HG03097 (cell line): ENCODE results near the gene FSTL3.

Source experiments
- ATAC-seq: cut with Tn5 transposase; IDR thresholded peaks from one replicate; pipeline ENCODE4 v1.9.1; 2021; ENCODE audit not compliant: unreplicated experiment, low FRiP score

The FSTL3 gene

DNA sequence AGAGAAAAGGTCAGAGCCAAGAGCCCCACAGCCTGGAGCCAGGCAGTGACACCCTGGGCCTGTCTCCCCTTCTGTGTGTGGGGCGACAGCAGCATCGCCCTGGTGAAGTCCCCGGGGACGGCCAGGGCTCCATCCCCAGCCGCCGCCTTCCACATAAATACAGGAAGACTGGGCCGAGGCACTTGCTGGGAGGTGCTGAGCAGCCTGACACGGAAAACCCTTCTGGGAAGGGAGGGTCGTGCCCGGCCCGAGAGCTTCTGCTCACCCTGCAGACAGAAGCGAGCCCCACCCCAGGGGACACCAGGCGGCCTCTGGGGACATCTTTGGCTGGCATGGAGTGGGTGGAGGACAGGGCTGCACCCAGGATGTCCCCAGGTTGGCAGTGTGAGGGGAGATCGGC is 31.4 kb upstream of the FSTL3 start:
- no peak for ATAC-seq

GRCh38 chr19:645912-646778 is 30.0 kb upstream of the FSTL3 start:
- no peak for ATAC-seq

GRCh38 chr19:646779-647565 is 29.2 kb upstream of the FSTL3 start:
- no peak for ATAC-seq

DNA sequence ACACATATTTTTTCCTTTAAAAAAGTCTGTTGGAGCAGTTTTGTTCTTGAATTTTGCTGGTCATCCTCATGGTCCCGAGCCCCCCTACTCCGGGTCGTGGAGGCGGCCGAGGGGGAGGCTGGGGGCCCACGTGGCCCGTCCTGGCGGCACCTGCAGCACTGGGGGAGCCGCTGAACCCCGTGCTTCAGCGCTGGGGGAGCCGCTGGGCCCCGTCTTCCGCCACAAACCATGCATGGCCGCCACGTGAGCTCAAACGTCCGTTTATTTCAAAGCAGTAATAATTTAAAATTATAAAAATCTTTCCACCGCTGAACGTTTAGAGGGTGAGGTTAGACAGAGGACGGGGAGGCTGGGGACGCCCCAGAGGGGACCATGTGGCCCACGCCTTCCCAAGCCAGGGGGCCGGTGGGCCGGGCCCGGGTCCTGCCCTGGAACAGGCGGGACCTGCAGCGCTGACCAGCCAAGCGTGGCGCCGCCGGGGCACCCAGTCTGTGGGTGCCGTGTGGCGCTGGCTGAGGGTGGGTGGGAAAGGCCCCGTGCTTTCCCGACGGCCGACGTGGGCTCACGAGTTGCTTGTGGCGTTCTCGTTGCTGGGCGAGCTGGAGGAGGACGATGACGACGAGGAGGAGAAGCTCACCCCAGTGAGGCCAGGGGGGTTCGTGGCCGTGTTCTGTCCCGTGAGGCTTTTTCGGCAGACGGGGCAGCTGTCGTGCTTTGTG is 28.5 kb upstream of the FSTL3 start:
- no peak for ATAC-seq

DNA sequence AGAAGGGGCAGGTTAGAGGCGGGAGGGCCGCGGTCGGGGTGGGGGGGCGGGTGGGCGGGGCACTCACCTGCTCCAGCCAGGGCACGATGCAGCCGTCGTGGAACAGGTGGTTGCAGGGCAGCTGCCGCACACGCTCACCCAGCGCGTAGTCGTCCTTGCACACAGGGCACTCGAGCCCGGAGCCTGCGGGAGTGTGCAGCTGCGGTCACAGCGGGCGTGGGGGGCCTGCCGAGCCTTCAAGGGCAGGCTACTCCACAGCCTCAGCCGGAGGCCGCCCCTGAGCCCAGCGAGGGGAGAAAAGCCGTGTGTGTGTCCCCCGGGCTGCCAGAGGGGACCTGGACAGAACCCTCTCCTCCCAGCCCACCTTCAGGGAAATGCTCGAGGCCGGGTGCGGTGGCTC is 27.9 kb upstream of the FSTL3 start:
- no peak for ATAC-seq

DNA sequence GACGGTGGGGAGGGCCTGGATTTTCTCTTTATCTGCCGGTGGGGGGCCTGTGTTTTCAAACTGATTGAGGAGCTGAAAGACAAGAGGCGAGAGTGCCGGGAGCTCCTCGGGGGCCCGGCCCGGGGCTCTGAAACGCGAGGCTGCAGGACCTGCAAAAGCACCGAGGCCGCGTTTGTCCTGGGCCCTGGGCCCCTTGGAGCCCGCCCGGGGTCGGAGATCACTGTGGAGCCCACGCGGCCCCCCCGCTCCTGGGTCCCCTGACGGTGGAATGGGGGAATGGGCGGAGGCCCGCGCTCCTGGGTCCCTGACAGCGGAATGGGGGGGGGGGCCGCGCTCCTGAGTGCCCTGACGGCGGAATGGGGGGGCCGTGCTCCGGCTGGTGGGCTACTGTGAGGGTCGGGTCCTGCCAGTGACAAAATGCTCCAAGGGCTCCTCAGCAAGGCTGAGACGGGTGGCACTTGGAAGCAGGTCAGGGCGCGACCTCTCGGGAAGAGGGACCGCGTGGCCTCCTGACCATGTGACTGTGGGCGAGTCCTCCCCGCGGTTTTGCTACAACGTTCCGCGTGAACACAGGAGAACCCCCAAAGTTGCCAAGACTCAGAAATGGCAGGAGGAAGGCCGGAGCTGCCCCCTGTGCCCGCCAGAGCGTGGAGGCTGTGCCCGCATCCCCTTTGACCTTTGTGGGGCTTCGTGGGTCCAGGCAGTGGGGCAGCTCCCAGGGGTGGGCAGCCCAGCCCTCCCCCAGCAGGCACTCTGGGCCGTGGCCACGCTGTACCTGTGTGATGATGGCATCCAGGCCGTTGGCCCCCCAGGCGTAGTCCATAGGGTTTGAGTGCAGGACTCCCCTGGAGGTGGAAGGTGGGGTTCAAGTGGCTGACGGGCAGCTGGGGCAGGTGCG is 27.0 kb upstream of the FSTL3 start:
- no peak for ATAC-seq

DNA sequence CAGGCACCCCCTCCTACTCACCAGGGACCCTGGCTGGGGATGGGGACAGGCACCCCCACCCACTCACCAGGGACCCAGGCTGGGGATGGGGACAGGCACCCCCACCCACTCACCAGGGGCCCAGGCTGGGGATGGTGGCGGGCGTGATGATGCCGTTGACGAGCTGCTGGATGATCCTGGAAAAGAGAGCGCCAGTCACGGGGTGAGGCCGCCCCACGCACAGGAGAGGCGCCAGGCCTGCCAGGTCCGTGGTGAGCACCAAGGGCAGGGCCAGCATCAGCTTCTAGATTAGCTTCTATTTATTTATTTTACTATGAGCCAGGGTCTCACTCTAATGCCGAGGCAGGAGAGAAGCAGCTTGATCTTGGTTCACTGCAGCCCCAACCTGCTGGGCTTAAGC is 26.1 kb upstream of the FSTL3 start:
- ATAC-seq, result no peak

DNA sequence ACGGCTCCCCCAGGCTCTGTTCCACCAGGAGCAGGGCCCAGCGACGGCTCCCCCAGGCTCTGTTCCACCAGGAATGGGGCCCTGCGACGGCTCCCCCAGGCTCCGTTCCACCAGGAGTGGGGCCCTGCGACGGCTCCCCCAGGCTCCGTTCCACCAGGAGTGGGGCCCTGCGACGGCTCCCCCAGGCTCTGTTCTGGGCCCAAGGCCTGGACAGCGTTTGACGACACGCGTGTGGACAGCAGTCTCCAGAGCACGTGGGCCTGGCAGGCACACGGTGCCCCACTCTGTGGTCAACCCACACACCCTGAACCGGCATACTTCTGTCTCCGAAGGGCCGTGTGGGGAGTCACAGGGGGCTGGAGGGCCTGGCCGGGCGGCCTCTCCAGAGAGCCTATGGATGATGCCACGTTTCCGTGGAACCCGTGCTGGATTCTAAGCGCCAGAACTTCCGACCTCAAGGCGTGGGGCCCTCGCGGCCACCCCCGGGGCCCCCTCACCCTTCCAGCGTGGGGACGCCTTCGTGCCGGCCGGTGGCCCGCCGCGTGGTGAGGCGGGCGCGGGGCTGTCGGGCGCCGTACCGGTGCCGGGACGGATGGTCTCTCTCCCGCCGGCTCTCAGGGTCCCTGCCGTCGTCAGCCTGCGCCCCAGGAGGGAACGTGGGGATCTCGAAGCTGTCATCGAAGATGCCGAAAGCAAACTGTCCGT is 24.9 kb upstream of the FSTL3 start:
- no peak for ATAC-seq

GRCh38 chr19:651991-652390 is 24.2 kb upstream of the FSTL3 start:
- ATAC-seq, result no peak

GRCh38 chr19:652467-653389 is 23.5 kb upstream of the FSTL3 start:
- ATAC-seq, result no peak

- no peak for ATAC-seq
These were observed 22.8 kb upstream of the FSTL3 start for GRCh38 chr19:653425-653824.

DNA sequence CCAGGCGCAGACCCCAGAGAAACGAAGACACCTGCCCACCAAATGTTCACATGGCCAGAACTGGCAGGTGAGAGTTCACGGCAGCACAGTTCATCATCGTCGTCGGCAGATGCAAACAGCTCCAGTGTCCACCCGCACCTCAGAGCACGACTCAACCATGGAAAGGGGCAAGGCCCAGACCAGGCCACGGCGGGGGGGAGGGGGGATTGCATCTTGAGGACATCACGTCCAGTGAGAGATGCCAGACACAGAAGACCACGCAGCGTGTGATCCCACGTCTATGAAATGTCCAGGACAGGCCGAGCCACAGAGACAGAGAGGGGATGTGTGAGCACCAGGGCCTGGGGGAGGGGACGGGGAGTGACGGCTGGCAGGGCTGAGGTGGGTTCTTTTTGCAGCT is 20.5 kb upstream of the FSTL3 start:
- no peak for ATAC-seq

- no peak for ATAC-seq
These were observed 19.2 kb upstream of the FSTL3 start for GRCh38 chr19:656751-657559.

DNA sequence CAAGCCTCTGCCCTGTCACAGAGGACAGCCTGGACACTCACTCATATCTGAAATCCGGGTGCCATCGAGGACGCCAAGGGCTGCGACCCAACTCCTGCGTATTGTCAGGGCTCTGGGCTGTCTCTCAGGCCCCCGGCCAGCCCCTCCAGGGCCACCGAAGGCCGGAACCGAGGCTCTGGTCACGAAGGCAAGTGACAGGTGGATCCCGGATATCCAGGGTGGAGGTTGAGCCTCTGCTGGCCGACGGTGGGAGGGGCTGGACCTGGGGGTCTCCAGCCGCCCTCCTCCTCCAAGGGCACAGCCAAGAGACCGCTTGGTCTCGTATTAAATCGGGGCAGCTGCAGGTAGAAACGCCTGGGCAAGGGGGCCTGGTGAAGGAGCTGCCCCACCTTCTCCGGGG is 18.6 kb upstream of the FSTL3 start:
- no peak for ATAC-seq

DNA sequence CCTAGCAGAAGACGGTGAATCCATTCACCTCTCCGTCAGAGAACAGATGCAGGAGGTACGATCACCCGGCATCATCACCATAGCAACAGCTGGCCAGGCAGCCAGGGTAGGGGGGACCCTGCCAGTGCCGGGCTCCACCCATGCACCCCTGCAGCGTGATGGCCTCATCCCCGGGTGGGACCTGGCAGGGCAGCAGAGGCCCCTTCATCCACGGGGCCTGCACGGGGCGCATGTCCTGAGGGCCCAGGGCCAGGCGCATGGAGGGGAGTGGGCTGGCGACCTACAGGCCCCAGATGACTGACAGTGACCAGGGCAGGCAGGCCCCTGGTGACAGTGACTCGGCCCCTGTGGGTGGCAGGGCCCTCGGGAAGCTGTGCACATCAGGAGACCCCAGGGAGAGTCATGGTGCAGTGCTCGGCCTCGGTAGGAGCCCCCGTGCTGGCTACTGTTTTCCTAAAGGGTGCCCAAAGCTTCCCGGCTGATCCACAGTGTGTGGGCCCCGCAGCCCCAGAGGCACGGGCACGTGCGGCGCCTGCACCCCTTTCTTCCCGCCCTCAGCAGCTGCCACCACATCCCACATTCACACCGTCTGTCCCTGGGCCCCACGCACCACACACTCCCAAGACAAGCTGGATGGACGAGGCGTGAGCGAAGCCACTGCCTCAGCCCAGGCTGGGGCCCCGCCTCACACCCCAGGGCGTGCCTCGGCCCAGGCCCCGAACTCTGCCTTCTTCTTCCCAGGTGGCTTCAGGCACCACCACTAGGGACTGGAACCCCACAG is 17.9 kb upstream of the FSTL3 start:
- ATAC-seq, result no peak

DNA sequence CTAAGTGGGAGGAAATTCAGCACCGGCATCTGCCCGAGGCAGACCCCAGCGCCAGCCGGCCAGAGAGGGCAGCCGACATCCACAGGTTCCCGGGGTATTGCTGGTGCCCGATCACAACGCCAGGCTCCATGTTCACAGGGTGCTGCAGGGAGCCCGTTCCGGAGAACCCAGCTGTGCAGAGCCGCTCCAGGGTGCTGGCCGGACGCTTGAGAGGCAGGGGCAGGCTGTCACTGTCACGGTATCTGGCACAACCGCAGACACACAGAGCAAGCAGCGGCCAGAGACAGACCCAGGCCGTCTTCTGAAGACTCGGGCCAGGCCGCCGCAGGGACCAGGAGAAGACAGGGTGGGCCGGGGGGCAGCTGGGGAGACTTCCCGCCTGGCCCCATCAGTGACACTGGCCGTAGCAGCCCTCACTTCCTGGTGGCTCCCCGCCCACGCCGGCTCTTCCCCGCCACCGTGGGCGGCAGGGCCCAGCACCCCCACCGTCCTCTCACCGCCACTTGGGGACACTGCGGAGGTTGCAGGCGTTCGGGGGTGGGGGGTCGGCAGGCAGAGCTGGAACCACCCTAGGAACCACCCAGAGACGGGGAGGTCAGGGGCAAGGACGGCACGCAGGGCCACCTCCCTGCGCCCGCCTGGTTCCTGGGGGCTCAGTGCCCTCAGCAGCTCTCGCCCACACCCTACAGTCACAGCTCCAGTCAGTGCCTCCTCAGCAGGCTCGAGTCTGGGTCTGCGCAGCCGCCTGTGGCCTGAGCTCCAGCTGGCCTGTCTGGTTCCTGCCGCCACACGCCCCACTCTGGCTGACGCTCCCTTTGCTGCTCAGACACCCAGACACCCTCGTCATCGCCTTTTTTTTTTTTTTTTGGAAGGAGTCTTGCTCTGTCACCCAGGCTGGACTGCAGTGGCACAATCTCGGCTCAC is 17.0 kb upstream of the FSTL3 start:
- no peak for ATAC-seq
